Measurements from ENCODE around the gene PRKAG2.

GRCh38 chr7:151709141-151710038 lies 167.5 kb downstream of the PRKAG2 start:
- TF ChIP-seq POLR2AphosphoS5 (IDR thresholded peaks at IDR 0.05; ENCODE audit: borderline replicate concordance, low read depth, low read length), result no peak
- TF ChIP-seq EZH2 (IDR thresholded peaks at IDR 0.05), result no peak

Data from SK-N-MC (cell line).